Limb (tissue), 2 donors: Measurements from ENCODE around the gene SEC16B.

Experiments
- DNase-seq, 2 donors: peaks; one replicate each; pipeline ENCODE4 v3.0.0-alpha.2; 2016; ENCODE audit errors: extremely low spot score in 2 of 2

The SEC16B gene

GRCh38 chr1:177944016-177944949 lies 25.6 kb downstream of the SEC16B start:
- DNase-seq = peak in 1 of 2 donors; percentile 12

- no peak for DNase-seq
Measured at GRCh38 chr1:177941976-177942375, 27.9 kb downstream of the SEC16B start.

- no peak for DNase-seq
Measured at GRCh38 chr1:177940682-177941081, 29.2 kb downstream of the SEC16B start.

- no peak for DNase-seq
Measured at GRCh38 chr1:177937931-177938330, 31.9 kb downstream of the SEC16B start.

- no peak for DNase-seq
Measured at GRCh38 chr1:177937174-177937770, 32.6 kb downstream of the SEC16B start.

GRCh38 chr1:177935638-177936415 lies 34.0 kb downstream of the SEC16B start:
- no peak for DNase-seq

- DNase-seq = no peak
Measured at GRCh38 chr1:177934927-177935326, 34.9 kb downstream of the SEC16B start.

GRCh38 chr1:177934461-177934860 lies 35.4 kb downstream of the SEC16B start:
- no peak for DNase-seq

GRCh38 chr1:177933881-177934280 lies 36.0 kb downstream of the SEC16B start:
- no peak for DNase-seq

- DNase-seq = no peak
Measured at GRCh38 chr1:177932123-177932522, 37.7 kb downstream of the SEC16B start.

GRCh38 chr1:177928952-177929351 lies 40.9 kb downstream of the SEC16B start:
- no peak for DNase-seq

GRCh38 chr1:177928194-177928593 lies 41.7 kb downstream of the SEC16B start:
- no peak for DNase-seq

GRCh38 chr1:177927021-177927596 lies 42.7 kb downstream of the SEC16B start:
- no peak for DNase-seq

GRCh38 chr1:177926201-177926600 lies 43.7 kb downstream of the SEC16B start:
- no peak for DNase-seq

GRCh38 chr1:177925006-177925405 lies 44.9 kb downstream of the SEC16B start:
- DNase-seq = no peak

- no peak for DNase-seq
Measured at GRCh38 chr1:177923441-177923840, 46.4 kb downstream of the SEC16B start.

GRCh38 chr1:177922209-177922608 lies 47.6 kb downstream of the SEC16B start:
- DNase-seq = no peak

- no peak for DNase-seq
Measured at GRCh38 chr1:177921590-177921989, 48.3 kb downstream of the SEC16B start.

GRCh38 chr1:177920091-177920490 lies 49.8 kb downstream of the SEC16B start:
- no peak for DNase-seq

- no peak for DNase-seq
Measured at GRCh38 chr1:177915641-177916040, 54.2 kb downstream of the SEC16B start.

- DNase-seq = no peak
Measured at GRCh38 chr1:177914603-177915002, 55.3 kb downstream of the SEC16B start.
